ENCODE data around the gene HVCN1. TPM values are rescaled to one million over a fixed set of nuclear protein-coding genes. Genes with fewer than 3 reads are reported as not detected.

Gene HVCN1
- total RNA-seq, 4 donors from 2014 or later: 4.6 to 8.1 (median 5.8) TPM

DNA sequence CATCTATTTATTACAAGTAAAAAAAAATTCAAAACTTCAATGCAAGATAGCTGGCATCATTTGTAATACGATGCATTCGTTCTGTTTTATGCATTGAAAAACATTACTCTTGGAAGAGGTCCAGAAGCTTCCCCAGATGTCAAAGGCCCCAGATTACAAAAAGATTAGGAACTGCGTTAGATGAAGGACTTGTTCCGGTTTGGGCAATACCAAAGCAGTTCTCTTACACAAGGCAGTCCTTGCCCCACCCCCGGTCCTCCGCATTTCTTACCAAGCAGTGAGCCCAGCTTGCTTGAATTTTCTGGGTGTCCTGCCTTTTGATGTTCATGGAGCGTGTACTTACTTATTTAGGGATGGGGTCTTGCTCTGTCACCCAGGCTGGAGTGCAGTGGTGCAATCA is 4.8 kb upstream of the HVCN1 start:
- intact Hi-C loops (cut with DNase I; ENCODE audit: low total_unique reads): no loop called here
- DNase-seq (peak in 1 of 2 donors; percentile 26), ATAC-seq (no peak)
- Histone ChIP-seq H3K36me3 (no peaks in the 10 kb centered on the region), H3K4me3 (no peak overlapping the region), H3K4me1 (peaks cover 4 to 13% of the 10 kb centered on the region in 2 donors), H3K9me3 (no peaks in the 10 kb centered on the region), H3K27ac (peak overlapping the region in 3 of 4 donors; percentile 45 to 48 (median 48)), H3K27me3 (peaks cover 0 to 2% (median 0%) of the 10 kb centered on the region in 3 donors)
- in situ Hi-C loops (cut with MboI; ENCODE audit: low sequenced_read_pairs in 4 of 4): loop anchor here in 3 of 4 donors (10.0 kb wide), 2 partner anchors 69 to 79 kb away; partner anchors contain the start of gene TCTN1 (in 2 of the 3)
- TF ChIP-seq CTCF (IDR thresholded peaks at IDR 0.05 in 4 of 5, conservative IDR thresholded peaks at IDR 0.05 in 1 of 5) (no peak), POLR2A (IDR thresholded peaks at IDR 0.05) (no peak)

DNA sequence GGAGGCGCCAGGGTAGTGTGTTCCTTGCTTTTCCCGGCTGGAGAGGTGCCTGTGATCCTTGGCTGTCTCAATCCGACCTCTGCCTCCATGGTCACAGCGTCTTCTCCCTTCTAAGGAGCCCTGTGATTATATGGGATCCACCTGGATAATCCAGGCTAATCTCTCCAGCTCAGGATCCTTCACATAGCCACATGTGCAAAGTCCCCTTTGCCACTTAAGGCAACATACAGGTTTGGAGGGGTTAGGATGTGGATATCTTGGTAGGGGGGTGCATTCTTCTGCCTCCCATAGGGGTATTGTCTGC is 1.2 kb upstream of the HVCN1 start:
- DNase-seq: no peak
- Histone ChIP-seq H3K36me3 (no peaks in the 10 kb centered on the region), H3K27ac (peak overlapping the region in 3 of 4 donors; percentile 63 to 77 (median 74)), H3K4me3 (peak overlapping the region in 1 of 4 donors; percentile 72), H3K9me3 (no peaks in the 10 kb centered on the region), H3K4me1 (peaks cover 8 to 11% of the 10 kb centered on the region in 2 donors), H3K27me3 (peaks cover 0 to 5% (median 0%) of the 10 kb centered on the region in 3 donors)
- no peak for TF ChIP-seq POLR2A (IDR thresholded peaks at IDR 0.05)
- no peak for TF ChIP-seq CTCF (IDR thresholded peaks at IDR 0.05 in 4 of 5, conservative IDR thresholded peaks at IDR 0.05 in 1 of 5)
- no peak for ATAC-seq
- in situ Hi-C loops (cut with MboI; ENCODE audit: low sequenced_read_pairs in 4 of 4) (loop anchor here in 3 of 4 donors (10.0 kb wide), 2 partner anchors 65 to 75 kb away; partner anchors contain the start of gene TCTN1 (in 2 of the 3)), intact Hi-C loops (cut with DNase I; ENCODE audit: low total_unique reads) (no loop called here)

DNA sequence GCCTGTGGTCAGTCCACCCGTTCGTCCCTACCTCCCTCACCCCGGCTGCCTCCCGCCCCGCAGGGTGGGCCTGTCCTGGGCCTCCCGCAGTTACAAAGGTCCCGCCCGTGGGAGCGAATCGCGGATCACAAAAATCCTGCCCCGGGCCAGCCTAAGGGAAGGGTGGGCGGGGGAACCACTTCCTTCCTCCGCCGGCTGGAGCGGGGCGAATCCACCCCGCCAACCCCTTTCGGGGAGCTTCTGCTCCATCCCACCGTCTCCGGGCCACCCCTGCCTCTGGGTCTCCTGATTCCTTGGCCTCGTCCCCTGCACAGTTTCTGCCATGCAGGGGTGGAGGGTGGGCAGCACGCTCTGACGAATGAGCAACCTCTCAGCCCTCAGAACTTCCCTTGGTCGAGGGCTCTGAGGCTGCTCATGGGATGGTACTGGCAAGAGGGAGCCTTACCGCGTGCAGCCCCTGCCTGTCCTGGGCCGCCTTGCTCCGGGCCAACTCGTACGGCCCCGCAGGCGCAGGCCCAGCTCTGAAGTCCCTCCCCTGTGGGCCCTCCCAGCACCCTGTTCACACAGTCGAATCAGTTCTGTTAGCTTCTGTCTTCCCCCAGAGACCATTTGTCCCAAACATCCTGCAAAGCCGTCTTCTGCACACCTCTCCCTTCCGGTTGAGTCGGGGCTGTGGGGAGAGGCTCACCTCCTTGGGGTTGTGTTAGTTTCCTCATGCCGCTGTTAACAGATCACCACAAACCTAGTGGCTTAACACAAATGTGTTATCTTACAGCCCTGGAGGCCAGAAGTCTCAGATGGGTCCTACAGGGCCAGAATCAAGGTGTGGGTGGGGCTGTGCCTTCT is 589 bp upstream of the HVCN1 start:
- in situ Hi-C loops (cut with MboI; ENCODE audit: low sequenced_read_pairs in 4 of 4) (loop anchor here in 3 of 4 donors (10.0 kb wide), 2 partner anchors 65 to 75 kb away; partner anchors contain the start of gene TCTN1 (in 2 of the 3)), intact Hi-C loops (cut with DNase I; ENCODE audit: low total_unique reads) (no loop called here)
- Histone ChIP-seq H3K4me1 (peaks cover 6 to 11% of the 10 kb centered on the region in 2 donors), H3K9me3 (no peaks in the 10 kb centered on the region), H3K36me3 (no peaks in the 10 kb centered on the region), H3K4me3 (peak overlapping the region; percentile 69 to 91 (median 74)), H3K27ac (peak overlapping the region; percentile 63 to 77 (median 72)), H3K27me3 (peaks cover 0 to 5% (median 0%) of the 10 kb centered on the region in 3 donors)
- TF ChIP-seq CTCF (IDR thresholded peaks at IDR 0.05 in 4 of 5, conservative IDR thresholded peaks at IDR 0.05 in 1 of 5) (no peak), POLR2A (IDR thresholded peaks at IDR 0.05) (no peak)
- DNase-seq (peak; percentile 34 to 35), ATAC-seq (peak; percentile 55)

DNA sequence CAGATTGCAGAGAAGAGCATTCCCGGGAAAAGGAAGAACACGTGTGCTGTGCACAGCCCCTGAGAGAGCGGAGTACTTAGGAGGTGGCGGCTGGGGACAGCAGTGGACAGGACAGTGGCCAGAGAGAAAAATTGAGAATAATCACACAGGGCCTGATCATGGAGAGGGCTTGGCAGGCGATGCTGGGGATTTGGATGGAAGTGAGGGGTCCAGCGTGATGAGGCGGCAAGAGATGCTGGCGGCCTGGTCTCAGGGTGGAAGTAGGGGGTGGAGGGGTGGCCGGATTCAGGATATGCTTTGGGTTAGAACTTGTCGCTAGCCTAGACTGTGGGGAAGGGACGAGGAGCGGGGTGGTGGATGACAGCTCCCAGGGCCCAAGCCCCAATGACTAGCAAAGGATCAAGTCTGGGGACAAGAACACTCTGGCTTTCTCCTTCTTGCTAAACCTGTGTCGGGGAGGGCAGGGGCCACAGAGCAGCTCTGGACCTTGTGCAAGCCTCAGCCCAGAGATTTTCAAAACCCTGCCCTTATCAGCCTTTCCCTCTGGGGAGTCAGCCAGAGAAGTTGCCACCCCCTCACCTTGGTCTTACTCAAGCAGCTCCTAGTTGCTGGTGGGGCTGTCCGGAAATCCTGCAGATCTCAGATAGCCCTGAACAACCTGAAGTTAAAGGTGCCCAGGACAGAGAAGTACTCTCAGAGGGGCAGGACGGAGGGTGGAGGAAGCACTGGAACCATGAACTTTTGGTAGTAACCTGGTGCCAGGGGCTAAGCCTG is 1.3 kb downstream of the HVCN1 start:
- Histone ChIP-seq H3K27ac (no peak overlapping the region), H3K4me1 (peaks cover 0 to 11% of the 10 kb centered on the region in 2 donors), H3K27me3 (peaks cover 0 to 5% (median 0%) of the 10 kb centered on the region in 3 donors), H3K9me3 (no peaks in the 10 kb centered on the region), H3K36me3 (no peaks in the 10 kb centered on the region), H3K4me3 (peak overlapping the region in 1 of 4 donors; percentile 72)
- DNase-seq (no peak), ATAC-seq (no peak)
- in situ Hi-C loops (cut with MboI; ENCODE audit: low sequenced_read_pairs in 4 of 4) (no loop called here), intact Hi-C loops (cut with DNase I; ENCODE audit: low total_unique reads) (no loop called here)
- TF ChIP-seq POLR2A (IDR thresholded peaks at IDR 0.05) (no peak), CTCF (IDR thresholded peaks at IDR 0.05 in 4 of 5, conservative IDR thresholded peaks at IDR 0.05 in 1 of 5) (no peak)
